HepG2 (cell line): ENCODE results near the gene PTGR1. TPM values are rescaled to one million over a fixed set of nuclear protein-coding genes. Genes with fewer than 3 reads are reported as not detected.

ENCODE experiments used
- ATAD3A ChIP-seq: sonication (generic); formaldehyde crosslinking; IDR thresholded peaks from 2 replicates; pipeline ENCODE4 v1.4.0; 2020; ENCODE audit warnings: missing genetic modification reagents
- CBX1 ChIP-seq: IDR thresholded peaks from one replicate; pipeline ENCODE4 v1.6.1; 2016; ENCODE audit warnings: antibody characterized with exemption, low read depth
- CEBPB ChIP-seq: IDR thresholded peaks from 2 replicates; pipeline ENCODE4 v1.6.1; 2011; ENCODE audit warnings: low read depth, low read length, improper control_type of control experiment, borderline replicate concordance
- DMTF1 ChIP-seq: sonication (generic); formaldehyde crosslinking; IDR thresholded peaks from 2 replicates; pipeline ENCODE4 v1.4.0; 2020; ENCODE audit warnings: mild to moderate bottlenecking, missing genetic modification reagents
- KDM4B ChIP-seq: sonication (generic); formaldehyde crosslinking; IDR thresholded peaks from 2 replicates; pipeline ENCODE4 v1.4.0; 2020; ENCODE audit warnings: missing genetic modification reagents
- KLF15 ChIP-seq: sonication (generic); formaldehyde crosslinking; IDR thresholded peaks from 2 replicates; pipeline ENCODE4 v1.8.1; 2023; ENCODE audit warnings: borderline replicate concordance, mild to moderate bottlenecking, inconsistent platforms, missing genetic modification reagents, mixed read lengths
- NBN ChIP-seq: fragments of 450-650 bp; conservative IDR thresholded peaks from 2 replicates; pipeline ENCODE4 v1.6.1; 2017
- NONO ChIP-seq, 2 experiments: fragments of 450-650 bp in 1 of 2; sonication (generic) in 1 of 2; formaldehyde crosslinking in 1 of 2; IDR thresholded peaks in 1 of 2; conservative IDR thresholded peaks in 1 of 2; 2 replicates each; pipeline versions ENCODE4 v1.6.1 to v1.8.0; 2017 to 2022; ENCODE audit warnings: mild to moderate bottlenecking in 1 of 2, missing genetic modification reagents in 1 of 2, moderate library complexity in 1 of 2
- PATZ1 ChIP-seq: sonication (generic); formaldehyde crosslinking; IDR thresholded peaks from 2 replicates; pipeline ENCODE4 v1.4.0; 2020; ENCODE audit warnings: missing genetic modification reagents
- RAD21 ChIP-seq: fragments of 450-650 bp; formaldehyde crosslinking; IDR thresholded peaks from 2 replicates; pipeline ENCODE4 v1.5.0; 2020; ENCODE audit warnings: mild to moderate bottlenecking
- RCOR2 ChIP-seq: IDR thresholded peaks from 2 replicates; pipeline ENCODE4 v1.6.1; 2016; ENCODE audit warnings: missing biosample characterization, missing genetic modification reagents
- WIZ ChIP-seq: sonication (generic); formaldehyde crosslinking; IDR thresholded peaks from 2 replicates; pipeline ENCODE4 v1.5.1; 2020; ENCODE audit warnings: mild to moderate bottlenecking, missing genetic modification reagents
- ZBTB10 ChIP-seq: sonication (generic); formaldehyde crosslinking; IDR thresholded peaks from 2 replicates; pipeline ENCODE4 v1.4.0; 2020; ENCODE audit warnings: missing genetic modification reagents, borderline replicate concordance
- ZBTB14 ChIP-seq: sonication (generic); formaldehyde crosslinking; IDR thresholded peaks from 2 replicates; pipeline ENCODE4 v1.4.0; 2020; ENCODE audit warnings: missing genetic modification reagents
- ZBTB34 ChIP-seq: sonication (generic); formaldehyde crosslinking; IDR thresholded peaks from 2 replicates; pipeline ENCODE4 v1.8.0; 2022; ENCODE audit warnings: mild to moderate bottlenecking, missing genetic modification reagents
- ZBTB38 ChIP-seq: sonication (generic); formaldehyde crosslinking; IDR thresholded peaks from 2 replicates; pipeline ENCODE4 v1.5.1; 2020; ENCODE audit warnings: mild to moderate bottlenecking, missing genetic modification reagents
- ZFP1 ChIP-seq: IDR thresholded peaks from 2 replicates; pipeline ENCODE4 v1.6.1; 2016
- ZNF414 ChIP-seq: sonication (generic); formaldehyde crosslinking; IDR thresholded peaks from 2 replicates; pipeline ENCODE4 v1.5.0; 2020; ENCODE audit warnings: missing genetic modification reagents
- ZNF746 ChIP-seq: sonication (generic); formaldehyde crosslinking; IDR thresholded peaks from 2 replicates; pipeline ENCODE4 v1.8.0; 2022; ENCODE audit warnings: mild to moderate bottlenecking, missing genetic modification reagents
- polyA plus RNA-seq, 8 experiments: library from polyadenylated mRNA; depleted of rRNA in 3 of 8; stranded (reverse) in 7 of 8; unstranded in 1 of 8; fragments of >200 nt; fragmentation: Illumina TruSeq in 4 of 8; extraction: Trizol in 4 of 8; gene quantifications; 2 replicates each; pipeline versions ENCODE4 v1.2.1 to v1.2.3, GENCODE V29; 2011 to 2016; ENCODE audit warnings: low read depth in 4 of 8, missing spikeins in 1 of 8, mixed read lengths in 1 of 8; ENCODE audit not compliant: insufficient read depth in 1 of 8
- total RNA-seq, 5 experiments: library from RNA; depleted of rRNA; stranded (reverse); fragments of >200 nt; fragmentation: Illumina TruSeq; extraction: Trizol; gene quantifications; 2 replicates each; pipeline ENCODE4 v1.2.3, GENCODE V29; 2016; ENCODE audit warnings: low read depth in 1 of 5

The PTGR1 gene
- total and polyA plus RNA-seq, 2 of the 13 experiments (the other 11 are each of a cell fraction or from before 2014, with no cell fraction given), result 6.0 to 15.8 TPM

GRCh38 chr9:111599092-111599954, at the start of gene PTGR1 (continued):
- TF ChIP-seq DMTF1 (CRISPR knock-in tag) (no peak), KLF15 (CRISPR knock-in tag) (no peak), CEBPB (no peak), PATZ1 (CRISPR knock-in tag) (peak; percentile 73; the same call in 1 of the 2 replicates), WIZ (CRISPR knock-in tag) (no peak), ATAD3A (CRISPR knock-in tag) (no peak), CBX1 (no peak), ZBTB34 (CRISPR knock-in tag) (no peak), NONO (IDR thresholded peaks at IDR 0.05) (no peak), NONO (CRISPR knock-in tag; conservative IDR thresholded peaks at IDR 0.05) (0 out of 2 replicates have a peak, but pooled peaks have one; percentile 43), KDM4B (no peak), ZBTB10 (CRISPR knock-in tag) (no peak), RCOR2 (CRISPR knock-in tag) (no peak), ZNF414 (no peak), ZBTB38 (CRISPR knock-in tag) (peak; percentile 32; the same call in 1 of the 2 replicates), ZBTB14 (CRISPR knock-in tag) (no peak), ZFP1 (CRISPR knock-in tag) (no peak), RAD21 (no peak), ZNF746 (CRISPR knock-in tag) (0 out of 2 replicates have a peak, but pooled peaks have one; percentile 27), NBN (no peak)
